BE2C (cell line): ENCODE measurements around the gene SP7.
"Not testable (repeated sequence)": the region's sequence is repeated elsewhere in the genome, so short reads cannot be mapped to it uniquely, and the experiment has no call there.

ENCODE experiments used
- DNase-seq: peaks from one replicate; pipeline ENCODE4 v3.0.0-alpha.2; 2020
- H3K27me3 ChIP-seq: fragments of 250-450 bp; sonication (Bioruptor Pico); 2 replicates; pipeline ENCODE4 v1.5.1; 2020; ENCODE audit warnings: mild to moderate bottlenecking
- H3K36me3 ChIP-seq: fragments of 250-450 bp; sonication (Bioruptor Pico); 2 replicates; pipeline ENCODE4 v1.5.1; 2020; ENCODE audit warnings: mild to moderate bottlenecking
- H3K4me1 ChIP-seq: fragments of 250-450 bp; sonication (Bioruptor Pico); 2 replicates; pipeline ENCODE4 v1.5.1; 2020
- H3K4me3 ChIP-seq: 2 replicates; pipeline ENCODE4 v1.5.1; 2011; ENCODE audit warnings: low read depth, low read length
- H3K9me3 ChIP-seq: fragments of 250-450 bp; sonication (Bioruptor Pico); 2 replicates; pipeline ENCODE4 v1.5.1; 2020
- CTCF ChIP-seq: IDR thresholded peaks from 2 replicates; pipeline ENCODE4 v1.5.1; 2012; ENCODE audit warnings: mild to moderate bottlenecking, low read depth, low read length

SP7 gene

DNA sequence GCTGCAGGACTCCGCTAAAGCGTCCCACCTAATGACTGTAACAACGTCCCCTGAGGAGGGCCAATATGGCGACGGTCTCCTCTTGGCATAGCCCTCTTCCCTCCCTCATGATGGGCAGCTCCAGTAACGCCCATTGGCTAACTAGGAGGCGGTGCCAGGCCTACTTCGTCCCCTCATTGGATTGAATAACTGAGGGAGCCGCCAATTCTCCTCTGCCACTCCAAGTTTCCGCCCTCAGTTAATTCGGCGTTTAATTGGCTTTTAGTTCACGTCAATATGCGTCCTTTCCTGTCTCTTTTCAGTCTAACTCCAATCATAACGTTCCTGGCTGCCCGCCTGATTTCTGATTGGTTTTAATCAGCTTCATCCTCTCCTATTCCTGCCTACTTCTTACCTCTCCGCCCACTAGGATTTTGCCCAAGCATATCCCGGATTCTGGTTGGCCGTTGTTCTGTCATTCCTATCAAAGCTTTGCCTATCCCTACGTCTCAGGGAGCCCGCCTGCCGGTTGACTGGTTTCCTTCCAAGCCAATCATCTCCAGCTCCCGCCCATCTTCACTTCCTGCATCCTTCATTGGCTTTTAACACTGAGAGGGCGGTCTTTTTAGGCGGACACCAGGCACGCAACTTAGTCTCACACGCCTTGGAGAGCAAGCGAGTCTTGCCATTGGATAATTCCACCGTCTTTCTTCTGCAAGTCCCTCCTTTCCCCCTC, 43.4 kb upstream of the SP7 start:
- H3K27me3 ChIP-seq = no peaks in the 10 kb centered on the region
- TF ChIP-seq CTCF = no peak
- peak; percentile 98 for DNase-seq
- H3K36me3 ChIP-seq = peaks cover 26% of the 10 kb centered on the region
- H3K4me1 ChIP-seq = peaks cover 14% of the 10 kb centered on the region
- no peaks in the 10 kb centered on the region for H3K9me3 ChIP-seq
- peak overlapping the region; percentile 56 for H3K4me3 ChIP-seq

DNA sequence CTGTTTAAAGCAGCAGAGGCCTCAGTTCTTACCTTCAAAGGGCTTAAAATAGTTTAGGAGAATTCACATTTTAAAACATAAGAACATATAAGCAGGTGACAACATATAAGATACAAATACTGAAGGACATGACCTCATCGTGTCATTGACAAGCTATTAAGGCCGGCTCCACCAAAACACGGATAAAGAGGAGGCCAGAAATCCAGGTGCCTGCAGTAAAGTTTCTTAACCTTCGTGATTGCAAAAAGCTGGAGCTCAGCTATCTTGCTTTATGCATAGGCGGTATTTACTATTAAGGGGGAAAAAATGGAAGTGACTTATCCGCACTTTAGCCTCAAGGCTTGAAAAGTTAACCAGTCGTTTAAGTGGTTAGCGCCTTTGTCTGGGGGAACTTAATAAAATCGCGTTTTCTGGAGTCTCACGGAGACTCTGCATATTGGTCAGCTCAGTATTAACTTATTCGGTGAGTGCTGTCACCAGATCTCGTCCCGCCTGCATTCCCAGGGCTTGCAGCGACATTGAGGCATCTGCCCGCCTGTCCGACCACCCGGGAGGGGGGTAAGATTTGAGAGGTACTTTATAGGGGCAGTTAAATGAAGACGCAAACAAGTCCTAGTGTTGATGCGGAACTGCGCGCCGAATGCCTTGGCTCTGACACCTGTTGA, 42.7 kb upstream of the SP7 start:
- no peak for TF ChIP-seq CTCF
- H3K4me1 ChIP-seq = peaks cover 14% of the 10 kb centered on the region
- peak overlapping the region; percentile 56 for H3K4me3 ChIP-seq
- DNase-seq = no peak
- no peaks in the 10 kb centered on the region for H3K27me3 ChIP-seq
- H3K36me3 ChIP-seq = peaks cover 22% of the 10 kb centered on the region
- H3K9me3 ChIP-seq = no peaks in the 10 kb centered on the region

- H3K4me1 ChIP-seq = peaks cover 14% of the 10 kb centered on the region
- no peak for DNase-seq
- no peak overlapping the region for H3K4me3 ChIP-seq
- H3K27me3 ChIP-seq = no peaks in the 10 kb centered on the region
- TF ChIP-seq CTCF = no peak
- H3K36me3 ChIP-seq = peaks cover 17% of the 10 kb centered on the region
- no peaks in the 10 kb centered on the region for H3K9me3 ChIP-seq
Observed at GRCh38 chr12:53378222-53378621, 42.1 kb upstream of the SP7 start.

- no peak for TF ChIP-seq CTCF
- Histone ChIP-seq H3K4me3 (no peak overlapping the region), H3K36me3 (peaks cover 3% of the 10 kb centered on the region; the same call in 1 of the 2 replicates), H3K27me3 (no peaks in the 10 kb centered on the region), H3K4me1 (peaks cover 21% of the 10 kb centered on the region), H3K9me3 (no peaks in the 10 kb centered on the region)
- DNase-seq = no peak
Observed at GRCh38 chr12:53376747-53377146, 40.6 kb upstream of the SP7 start.

DNA sequence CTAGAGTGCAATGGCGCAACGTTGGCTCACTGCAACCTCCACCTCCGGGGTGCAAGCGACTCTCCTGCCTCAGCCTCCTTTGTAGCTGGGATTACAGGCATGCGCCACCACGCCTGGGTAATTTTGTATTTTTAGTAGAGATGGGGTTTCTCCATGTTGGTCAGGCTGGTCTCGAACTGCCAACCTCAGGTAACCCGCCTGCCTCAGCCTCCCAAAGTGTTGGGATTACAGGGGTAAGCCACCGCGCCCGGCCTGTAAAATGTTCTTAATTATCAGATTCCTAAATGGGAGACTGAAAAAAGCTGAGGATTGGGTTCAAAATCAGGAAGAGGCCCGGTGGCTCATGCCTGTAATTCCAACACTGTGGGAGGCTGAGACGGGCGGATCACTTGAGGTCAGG, 38.1 kb upstream of the SP7 start:
- H3K4me1 ChIP-seq = peaks cover 24% of the 10 kb centered on the region
- H3K27me3 ChIP-seq, H3K9me3 ChIP-seq, H3K4me3 ChIP-seq, H3K36me3 ChIP-seq, DNase-seq: not testable (repeated sequence)

DNA sequence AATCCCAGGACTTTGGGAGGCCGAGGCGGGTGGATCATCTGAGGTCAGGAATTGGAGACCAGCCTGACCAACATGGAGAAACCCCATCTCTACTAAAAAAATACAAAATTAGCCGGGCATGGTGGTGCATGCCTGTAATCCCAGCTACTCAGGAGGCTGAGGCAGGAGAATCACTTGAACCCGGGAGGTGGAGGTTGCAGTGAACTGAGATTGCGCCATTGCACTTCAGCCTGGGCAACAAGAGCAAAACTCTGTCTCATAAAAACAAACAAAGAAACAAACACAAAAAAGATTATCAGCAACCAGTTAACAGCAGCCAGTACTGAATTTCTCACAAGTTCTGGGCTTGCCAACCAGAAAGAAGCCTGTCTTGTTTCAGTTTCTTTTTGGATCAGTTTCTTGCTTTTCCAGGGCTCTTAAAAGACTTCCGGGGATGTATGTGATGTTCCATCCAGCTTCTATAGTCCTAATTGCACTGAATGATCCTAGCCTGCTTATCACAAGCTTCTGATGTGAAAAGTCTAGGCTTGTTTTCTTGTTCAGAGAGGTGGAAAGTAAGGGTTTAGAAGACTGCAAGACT, 37.5 kb upstream of the SP7 start:
- H3K4me3 ChIP-seq, H3K36me3 ChIP-seq, DNase-seq, H3K27me3 ChIP-seq, H3K9me3 ChIP-seq: not testable (repeated sequence)
- peaks cover 19% of the 10 kb centered on the region for H3K4me1 ChIP-seq
